SJSA1 (cell line): Measurements from ENCODE around the gene ZNF235. TPM values are rescaled to one million over a fixed set of nuclear protein-coding genes. Genes with fewer than 3 reads are reported as not detected.
"Not testable (repeated sequence)": the region's sequence is repeated elsewhere in the genome, so short reads cannot be mapped to it uniquely, and the experiment has no call there.

Experiments used
- DNase-seq, 2 experiments: peaks; one replicate each; pipeline ENCODE4 v3.0.0-alpha.2; 2015 to 2020; ENCODE audit warnings: low spot score in 2 of 2, low read depth in 1 of 2
- H3K27ac ChIP-seq: fragments of 250-450 bp; sonication (Bioruptor Pico); 2 replicates; pipeline ENCODE4 v1.5.1; 2020; ENCODE audit warnings: mild to moderate bottlenecking, moderate library complexity
- H3K27me3 ChIP-seq: fragments of 250-450 bp; sonication (Bioruptor Pico); replicated peaks from 2 replicates; pipeline ENCODE4 v1.5.1; 2020; ENCODE audit warnings: mild to moderate bottlenecking, moderate library complexity
- H3K36me3 ChIP-seq: fragments of 250-450 bp; sonication (Bioruptor Pico); 2 replicates; pipeline ENCODE4 v1.5.1; 2020; ENCODE audit warnings: mild to moderate bottlenecking
- H3K4me1 ChIP-seq: fragments of 250-450 bp; sonication (Bioruptor Pico); replicated peaks from 2 replicates; pipeline ENCODE4 v1.6.1; 2021; ENCODE audit warnings: mild to moderate bottlenecking
- H3K4me3 ChIP-seq: fragments of 250-450 bp; sonication (Bioruptor Pico); 2 replicates; pipeline ENCODE4 v1.5.1; 2020; ENCODE audit warnings: mild to moderate bottlenecking
- H3K9me3 ChIP-seq: fragments of 250-450 bp; sonication (Bioruptor Pico); replicated peaks from 2 replicates; pipeline ENCODE4 v1.5.1; 2020; ENCODE audit warnings: mild to moderate bottlenecking
- total RNA-seq: library from RNA; depleted of rRNA; stranded (reverse); fragments of >200 nt; shearing (Covaris generic); gene quantifications from 2 replicates; pipeline ENCODE4 v1.2.3, GENCODE V29; 2014

Gene ZNF235
- total RNA-seq, 1 experiment from 2014 or later = 4.3 TPM

DNA sequence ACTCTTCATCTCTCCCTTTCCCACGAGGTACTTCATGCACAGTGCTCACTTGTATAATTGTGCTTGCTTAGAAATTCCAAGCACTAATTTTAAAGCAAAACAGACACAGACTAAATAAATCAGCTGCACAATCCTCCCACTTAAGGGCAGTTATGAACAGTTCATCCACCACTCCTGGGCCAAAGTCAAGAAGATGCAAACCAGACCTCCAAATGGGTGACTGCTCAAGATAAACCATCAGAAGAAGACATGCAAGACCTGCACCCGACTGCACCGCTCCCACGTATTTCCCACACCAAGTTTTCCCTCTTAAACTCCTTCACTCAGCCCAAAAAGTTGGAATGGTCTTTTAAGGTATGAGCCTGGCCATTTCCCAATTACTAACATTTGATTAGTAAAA is 19.9 kb downstream of the ZNF235 start:
- H3K4me1 ChIP-seq = no peaks in the 10 kb centered on the region
- H3K9me3 ChIP-seq = peaks cover 7% of the 10 kb centered on the region
- H3K27me3 ChIP-seq = no peaks in the 10 kb centered on the region
- peaks cover 28% of the 10 kb centered on the region for H3K36me3 ChIP-seq
- H3K4me3 ChIP-seq = no peak overlapping the region
- no peak overlapping the region for H3K27ac ChIP-seq
- no peak for DNase-seq

DNA sequence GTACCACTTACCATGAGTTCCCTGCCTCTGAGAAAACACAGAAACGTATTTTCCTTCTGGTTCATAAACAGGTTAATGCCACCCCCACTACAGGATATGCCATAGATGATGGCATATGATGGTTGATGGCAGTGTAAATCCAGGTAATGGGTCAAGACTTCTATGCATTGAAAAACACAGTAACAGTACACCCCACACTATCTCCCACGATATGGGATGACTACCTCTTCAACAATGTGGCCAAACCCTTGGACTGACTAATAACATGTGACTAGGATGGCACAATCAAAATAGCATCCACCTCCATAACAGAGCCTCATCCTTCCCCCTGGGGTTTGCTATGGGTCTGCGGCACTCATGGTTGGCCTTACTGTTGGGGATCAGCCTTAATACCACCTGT is 22.0 kb downstream of the ZNF235 start:
- H3K4me1 ChIP-seq = no peaks in the 10 kb centered on the region

DNA sequence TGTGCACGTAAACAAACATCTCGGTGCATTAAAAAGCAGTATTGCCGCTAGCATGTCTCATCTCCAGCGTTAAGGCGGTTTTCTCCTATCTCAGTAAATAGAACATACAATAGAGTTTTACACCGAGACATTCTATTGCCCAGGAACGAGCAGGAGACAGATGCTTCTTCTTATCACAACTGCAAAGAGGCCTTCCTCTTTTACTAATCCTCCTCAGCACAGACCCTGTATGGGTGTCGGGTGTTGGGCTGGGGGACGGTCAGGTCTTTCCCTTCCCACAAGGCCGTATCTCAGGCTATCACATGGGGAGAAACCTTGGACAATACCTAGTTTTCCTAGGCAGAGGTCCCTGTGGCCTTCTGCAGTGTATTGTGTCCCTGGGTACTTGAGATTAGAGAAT is 23.9 kb downstream of the ZNF235 start:
- no peak overlapping the region for H3K4me3 ChIP-seq
- H3K9me3 ChIP-seq = peaks cover 3% of the 10 kb centered on the region; the same call in 1 of the 2 replicates
- no peaks in the 10 kb centered on the region for H3K36me3 ChIP-seq
- no peaks in the 10 kb centered on the region for H3K4me1 ChIP-seq
- no peaks in the 10 kb centered on the region for H3K27me3 ChIP-seq
- DNase-seq = no peak
- H3K27ac ChIP-seq = no peak overlapping the region

More for the DNA sequence above, 22.0 kb downstream of the ZNF235 start:
- Histone ChIP-seq H3K4me3 (no peak overlapping the region), H3K27me3 (no peaks in the 10 kb centered on the region), H3K9me3 (peaks cover 3% of the 10 kb centered on the region; the same call in 1 of the 2 replicates), H3K27ac (no peak overlapping the region), H3K36me3 (peaks cover 7% of the 10 kb centered on the region)
- no peak for DNase-seq

DNA sequence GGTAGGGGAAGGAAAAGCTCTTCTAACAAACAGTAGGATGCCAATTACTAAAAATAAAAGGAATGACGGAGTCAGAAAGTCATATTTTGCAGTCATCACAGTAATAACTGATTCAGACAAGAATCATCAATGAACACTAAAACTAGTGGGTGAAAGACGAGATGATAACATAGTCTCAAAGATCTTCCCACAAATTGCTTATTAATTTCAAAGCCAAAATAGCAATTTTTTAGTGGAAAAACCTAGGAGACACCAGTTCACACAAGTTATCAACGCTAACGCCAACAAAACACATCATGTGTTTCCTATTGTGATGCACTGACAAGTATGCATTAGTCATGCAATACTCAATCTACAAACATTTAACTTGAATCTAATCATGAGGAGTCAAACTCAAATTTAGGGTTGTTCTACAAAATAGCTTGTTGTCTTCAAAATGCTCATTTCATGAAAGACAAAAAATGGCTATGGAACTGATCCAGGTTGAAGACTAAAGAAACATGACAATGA is 26.6 kb downstream of the ZNF235 start:
- H3K27ac ChIP-seq = no peak overlapping the region
- no peaks in the 10 kb centered on the region for H3K4me1 ChIP-seq
- no peaks in the 10 kb centered on the region for H3K27me3 ChIP-seq
- no peaks in the 10 kb centered on the region for H3K36me3 ChIP-seq
- peaks cover 3% of the 10 kb centered on the region for H3K9me3 ChIP-seq
- no peak overlapping the region for H3K4me3 ChIP-seq
- no peak for DNase-seq

DNA sequence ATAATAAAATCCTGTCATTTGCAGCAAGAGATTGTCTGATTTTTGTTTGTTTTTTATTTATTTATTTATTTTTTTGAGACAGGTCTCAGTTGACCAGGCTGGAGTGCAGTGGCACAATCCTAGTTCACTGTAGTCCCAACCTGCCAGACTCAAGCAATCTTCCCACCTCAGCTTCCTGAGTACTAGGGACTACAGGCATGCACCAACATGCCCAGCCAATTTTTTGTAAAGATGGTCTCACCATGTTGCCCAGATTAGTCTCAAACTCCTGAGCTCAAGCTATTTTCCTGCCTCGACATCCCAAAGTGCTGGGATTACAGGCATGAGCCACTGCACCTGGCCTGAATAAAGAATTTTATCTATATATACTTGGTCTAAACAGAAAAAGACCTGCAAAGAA is 27.5 kb downstream of the ZNF235 start:
- Histone ChIP-seq H3K9me3 (peaks cover under 1% of the 10 kb centered on the region), H3K4me1 (no peaks in the 10 kb centered on the region), H3K27ac (no peak overlapping the region), H3K4me3 (no peak overlapping the region), H3K27me3 (no peaks in the 10 kb centered on the region), H3K36me3 (no peaks in the 10 kb centered on the region)
- no peak for DNase-seq

DNA sequence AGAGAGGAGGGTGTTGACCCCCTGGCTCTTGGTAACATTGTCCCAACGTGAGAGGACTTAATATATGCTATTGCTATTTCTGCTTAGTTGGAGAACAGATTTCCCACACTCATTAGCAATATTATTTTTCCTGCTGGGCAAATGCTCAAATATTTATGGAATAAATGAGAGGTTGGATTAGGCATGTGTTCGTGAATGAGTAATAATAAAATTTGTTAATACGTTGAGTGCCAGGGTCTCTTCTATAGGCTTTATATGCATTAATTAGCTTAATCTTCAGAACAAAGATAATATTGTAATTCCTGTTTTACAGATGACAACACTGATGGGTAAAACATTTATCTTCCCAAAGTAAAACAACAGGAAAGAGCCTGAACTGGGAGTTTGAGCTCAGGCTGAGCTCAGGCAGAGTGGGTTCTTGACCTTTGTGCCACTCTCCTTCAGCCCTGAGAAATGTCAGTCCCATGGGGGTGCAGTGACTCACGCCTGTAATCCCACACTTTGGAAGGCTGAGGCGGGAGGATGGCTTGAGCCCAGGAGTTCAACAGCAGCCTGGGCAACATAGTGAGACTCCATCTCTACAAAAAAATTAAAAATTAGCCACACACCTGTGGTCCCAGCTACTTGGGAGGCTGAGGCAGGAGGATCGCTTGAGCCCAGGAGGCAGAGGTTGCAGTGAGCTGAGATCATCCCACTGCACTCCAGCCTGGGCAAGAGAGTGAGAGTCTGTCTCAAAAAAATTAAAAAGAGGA is 44.0 kb downstream of the ZNF235 start:
- Histone ChIP-seq H3K4me3 (no peak overlapping the region), H3K27ac (no peak overlapping the region), H3K27me3 (no peaks in the 10 kb centered on the region), H3K9me3 (no peaks in the 10 kb centered on the region), H3K36me3 (no peaks in the 10 kb centered on the region), H3K4me1 (no peaks in the 10 kb centered on the region)
- no peak for DNase-seq

GRCh38 chr19:44260343-44260681 is 44.5 kb downstream of the ZNF235 start:
- Histone ChIP-seq H3K4me3 (peak overlapping the region; percentile 26; the same call in 1 of the 2 replicates), H3K9me3 (no peaks in the 10 kb centered on the region), H3K27ac (no peak overlapping the region), H3K36me3 (no peaks in the 10 kb centered on the region), H3K27me3 (no peaks in the 10 kb centered on the region), H3K4me1 (no peaks in the 10 kb centered on the region)
- no peak for DNase-seq

DNA sequence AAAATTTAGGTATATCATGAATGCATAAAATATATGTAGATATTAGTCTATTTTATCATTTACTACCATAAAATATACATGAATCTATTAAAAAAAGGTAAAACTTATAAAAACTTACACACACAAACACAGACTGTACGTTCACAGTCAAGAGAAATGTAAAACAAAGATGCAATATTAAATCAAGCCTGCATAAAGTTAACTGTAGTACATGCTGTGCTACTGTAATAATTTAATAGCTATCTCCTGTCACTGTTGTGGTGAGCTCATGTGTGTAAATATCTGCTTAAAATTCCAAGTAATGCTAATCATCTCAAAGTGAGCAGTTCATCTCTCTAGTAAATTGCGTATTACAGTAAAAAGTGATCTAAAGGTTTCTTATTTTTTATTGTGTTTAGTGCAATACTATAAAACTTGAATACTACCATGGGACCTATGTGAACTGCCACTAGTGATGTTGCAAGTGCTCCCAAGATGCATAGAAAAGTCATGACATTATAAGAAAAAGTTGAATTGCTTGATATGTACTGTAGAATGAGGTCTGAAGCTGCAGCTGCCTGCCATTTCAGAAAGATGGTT is 45.9 kb downstream of the ZNF235 start:
- Histone ChIP-seq H3K4me1 (no peaks in the 10 kb centered on the region), H3K4me3 (no peak overlapping the region), H3K9me3 (0 out of 2 replicates have a peak, but pooled peaks cover 4% of the 10 kb centered on the region), H3K27ac (no peak overlapping the region), H3K27me3 (no peaks in the 10 kb centered on the region), H3K36me3 (no peaks in the 10 kb centered on the region)
- no peak for DNase-seq

DNA sequence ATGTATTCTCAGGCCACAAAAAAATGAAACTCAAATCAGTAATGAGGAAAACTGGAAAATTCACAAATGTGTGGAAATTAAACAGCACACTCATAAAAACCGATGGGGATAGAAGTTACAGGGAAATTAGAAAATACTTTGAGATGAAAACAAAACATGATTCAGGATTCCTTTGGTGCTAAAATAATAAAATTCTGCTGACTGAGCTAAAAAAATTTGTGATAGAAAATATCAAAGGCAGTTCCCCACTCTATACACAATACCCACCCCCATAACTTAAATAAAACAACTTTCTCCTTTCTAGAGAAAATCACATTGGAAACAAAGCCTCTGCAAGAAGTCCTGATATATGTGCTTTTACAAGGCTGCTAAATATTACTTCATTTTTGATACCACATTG is 46.7 kb downstream of the ZNF235 start:
- no peak overlapping the region for H3K4me3 ChIP-seq
- 0 out of 2 replicates have a peak, but pooled peaks cover 4% of the 10 kb centered on the region for H3K9me3 ChIP-seq
- no peak for DNase-seq

DNA sequence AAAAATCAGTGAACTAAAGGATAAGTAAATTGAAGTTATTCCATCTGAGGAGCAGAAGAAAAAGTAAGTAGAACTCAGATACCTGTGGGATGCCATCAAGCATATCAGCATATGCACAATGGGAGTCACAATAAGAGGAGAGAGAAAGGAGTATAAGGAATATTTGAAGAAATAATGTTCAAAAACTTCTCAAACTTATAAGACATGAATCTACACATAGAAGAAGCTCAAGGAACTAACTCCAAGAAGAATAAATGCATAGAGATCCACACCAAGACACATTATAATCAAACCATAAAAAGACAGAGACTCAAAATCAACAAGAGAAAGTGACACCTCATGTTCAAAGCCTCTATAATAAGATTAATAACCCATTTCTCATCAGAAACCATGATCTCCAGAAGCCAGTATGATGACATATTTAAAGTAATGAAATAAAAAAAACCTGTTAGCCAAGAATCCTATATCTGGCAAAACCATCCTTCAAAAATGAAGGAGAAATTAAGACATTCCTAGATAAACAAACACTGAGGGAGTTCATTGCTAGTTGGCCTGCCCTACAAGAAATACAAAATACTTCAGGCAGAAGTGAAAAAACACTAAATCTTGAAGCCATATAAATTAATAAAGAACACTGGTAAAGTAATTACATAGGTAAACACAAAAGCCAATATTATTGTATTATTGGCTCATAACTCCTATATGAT is 49.0 kb downstream of the ZNF235 start:
- H3K27me3 ChIP-seq = no peaks in the 10 kb centered on the region
- H3K4me1 ChIP-seq = no peaks in the 10 kb centered on the region
- 0 out of 2 replicates have a peak, but pooled peaks cover 4% of the 10 kb centered on the region for H3K9me3 ChIP-seq

More for the DNA sequence above, 46.7 kb downstream of the ZNF235 start:
- no peaks in the 10 kb centered on the region for H3K4me1 ChIP-seq
- no peak overlapping the region for H3K27ac ChIP-seq
- no peaks in the 10 kb centered on the region for H3K27me3 ChIP-seq
- H3K36me3 ChIP-seq = no peaks in the 10 kb centered on the region

GRCh38 chr19:44254496-44254895 is 50.3 kb downstream of the ZNF235 start:
- H3K9me3 ChIP-seq = 0 out of 2 replicates have a peak, but pooled peaks cover 4% of the 10 kb centered on the region
- H3K4me1 ChIP-seq = no peaks in the 10 kb centered on the region
- no peak overlapping the region for H3K4me3 ChIP-seq
- DNase-seq = no peak
- H3K36me3 ChIP-seq = no peaks in the 10 kb centered on the region
- no peaks in the 10 kb centered on the region for H3K27me3 ChIP-seq
- H3K27ac ChIP-seq = no peak overlapping the region

More for the DNA sequence above, 49.0 kb downstream of the ZNF235 start:
- Histone ChIP-seq H3K4me3 (no peak overlapping the region), H3K36me3 (no peaks in the 10 kb centered on the region), H3K27ac (no peak overlapping the region)
- DNase-seq = no peak

DNA sequence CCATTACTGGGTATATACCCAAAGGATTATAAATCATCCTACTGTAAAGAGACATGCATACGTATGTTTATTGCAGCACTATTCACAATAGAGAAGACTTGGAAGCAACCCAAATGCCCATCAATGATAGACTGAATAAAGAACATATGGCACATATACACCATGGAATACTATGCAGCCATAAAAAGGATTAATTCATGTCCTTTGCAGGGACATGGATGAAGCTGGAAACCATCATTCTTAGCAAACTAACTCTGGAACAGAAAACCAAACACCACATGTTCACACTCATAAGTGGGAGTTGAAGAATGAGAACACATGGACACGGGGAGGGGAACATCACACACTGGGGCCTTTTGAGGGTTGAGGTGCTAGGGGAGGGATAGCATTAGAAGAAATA is 51.4 kb downstream of the ZNF235 start:
- not testable (repeated sequence) for H3K4me3 ChIP-seq, H3K36me3 ChIP-seq, H3K27ac ChIP-seq, DNase-seq, H3K4me1 ChIP-seq, H3K27me3 ChIP-seq, H3K9me3 ChIP-seq

GRCh38 chr19:44252332-44252731 is 52.5 kb downstream of the ZNF235 start:
- H3K4me1 ChIP-seq, H3K9me3 ChIP-seq, H3K4me3 ChIP-seq, H3K27ac ChIP-seq, DNase-seq, H3K27me3 ChIP-seq, H3K36me3 ChIP-seq: not testable (repeated sequence)

GRCh38 chr19:44236384-44236783 is 68.4 kb downstream of the ZNF235 start:
- no peak for DNase-seq
- peaks cover 54% of the 10 kb centered on the region for H3K36me3 ChIP-seq
- H3K27ac ChIP-seq = no peak overlapping the region
- H3K9me3 ChIP-seq = no peaks in the 10 kb centered on the region; the same call in none of the 2 replicates
- no peak overlapping the region for H3K4me3 ChIP-seq
- no peaks in the 10 kb centered on the region for H3K4me1 ChIP-seq
- H3K27me3 ChIP-seq = no peaks in the 10 kb centered on the region
